C4-2B (cell line): Measurements from ENCODE around the gene ARHGAP4.

Source experiments
- ZFX ChIP-seq: fragments of 450-650 bp; IDR thresholded peaks from 2 replicates; pipeline ENCODE4 v1.6.1; 2017
- TF ChIP-seq, protein P1 (sequence below): fragments of 450-650 bp; conservative IDR thresholded peaks from 2 replicates; pipeline ENCODE4 v1.5.1; 2017; ENCODE audit warnings: mild to moderate bottlenecking

DNA sequence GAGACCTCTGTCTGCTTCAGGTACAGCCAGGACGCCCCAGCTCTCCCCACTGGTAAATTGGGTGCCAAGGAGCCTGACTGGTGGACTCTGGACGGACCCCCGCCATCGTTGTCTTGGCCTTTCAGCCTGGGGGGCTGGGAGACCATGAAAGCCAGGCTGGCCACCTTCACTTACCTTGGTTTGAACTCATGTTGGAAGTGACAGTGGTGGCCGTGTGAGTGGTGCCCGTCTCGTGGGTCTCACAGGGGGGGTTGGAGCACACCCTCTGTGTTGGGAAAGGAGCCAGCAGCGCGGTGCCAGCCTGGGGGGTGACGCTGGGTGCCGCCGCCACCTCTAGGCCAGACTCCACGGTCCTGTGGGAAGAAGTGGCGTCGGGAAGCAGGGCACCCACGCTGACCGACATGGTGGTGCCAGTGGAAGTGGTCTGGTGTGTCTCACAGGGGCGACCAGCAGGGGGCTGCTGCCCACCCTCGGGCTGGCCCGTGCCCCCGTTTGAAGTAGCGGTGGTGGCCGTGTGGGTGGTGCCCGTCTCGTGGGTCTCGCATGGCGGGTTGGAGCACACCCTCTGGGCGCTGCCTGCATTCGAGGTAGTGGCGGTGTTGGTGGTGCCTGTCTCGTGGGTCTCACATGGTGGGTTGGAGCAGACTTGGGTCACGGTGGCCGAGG lies 28.0 kb upstream of the ARHGAP4 start:
- TF ChIP-seq, protein P1, sequence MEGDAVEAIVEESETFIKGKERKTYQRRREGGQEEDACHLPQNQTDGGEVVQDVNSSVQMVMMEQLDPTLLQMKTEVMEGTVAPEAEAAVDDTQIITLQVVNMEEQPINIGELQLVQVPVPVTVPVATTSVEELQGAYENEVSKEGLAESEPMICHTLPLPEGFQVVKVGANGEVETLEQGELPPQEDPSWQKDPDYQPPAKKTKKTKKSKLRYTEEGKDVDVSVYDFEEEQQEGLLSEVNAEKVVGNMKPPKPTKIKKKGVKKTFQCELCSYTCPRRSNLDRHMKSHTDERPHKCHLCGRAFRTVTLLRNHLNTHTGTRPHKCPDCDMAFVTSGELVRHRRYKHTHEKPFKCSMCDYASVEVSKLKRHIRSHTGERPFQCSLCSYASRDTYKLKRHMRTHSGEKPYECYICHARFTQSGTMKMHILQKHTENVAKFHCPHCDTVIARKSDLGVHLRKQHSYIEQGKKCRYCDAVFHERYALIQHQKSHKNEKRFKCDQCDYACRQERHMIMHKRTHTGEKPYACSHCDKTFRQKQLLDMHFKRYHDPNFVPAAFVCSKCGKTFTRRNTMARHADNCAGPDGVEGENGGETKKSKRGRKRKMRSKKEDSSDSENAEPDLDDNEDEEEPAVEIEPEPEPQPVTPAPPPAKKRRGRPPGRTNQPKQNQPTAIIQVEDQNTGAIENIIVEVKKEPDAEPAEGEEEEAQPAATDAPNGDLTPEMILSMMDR = no peak
- TF ChIP-seq ZFX = no peak
